Heart left ventricle (tissue), 13 donors: ENCODE results near the gene NKX3-2.

ENCODE experiments used
- POLR2A ChIP-seq, 2 donors: fragments of 450-650 bp; IDR thresholded peaks; one replicate each; pipeline ENCODE4 v1.6.1; 2017; ENCODE audit warnings: antibody characterized with exemption in 2 of 2, mild to moderate bottlenecking in 2 of 2, moderate library complexity in 2 of 2
- TF ChIP-seq, protein P1 (sequence below), 12 donors: fragments of 200-600 bp; sonication (generic) in 4 of 12; IDR thresholded peaks; one replicate each; pipeline versions ENCODE4 v1.5.0 to v1.8.0; 2018 to 2022; ENCODE audit warnings: antibody characterized with exemption in 12 of 12, mild to moderate bottlenecking in 5 of 12
- donor health status: ischemic (EF 13 %, LVEDD 7.1; RV severe dilation, severe dysfunction).
- donor health status: DM: no; HTN: yes; CAD: no.
- donor health status: DM: no; HTN: no; CAD: no.
- donor health status: ischemic (EF 25% LVEDD 6.9; RV normal size, moderate dysfunction).
- donor health status: ischemic (EF 25% LVEDD 5.7; RV mildly dilated, moderate dysfunction).
- donor health status: ischemic (EF 35%, LVEDD 5.7; RV mildly dilated, moderate dysfunction).
- donor health status: nonischemic (EF 11% LVEDD 7.7; RV severe dilation, severe dysfunction).
- donor health status: DM: yes; HTN: yes; CAD: no.
- donor health status: PGD.
- donor health status: ischemic (EF 29% LVEDD 5.4; RV normal size, mild dysfunction).
- donor health status: nonischemic (EF 23%, LVEDD 6.1; RV moderate dilation, normal function).

DNA sequence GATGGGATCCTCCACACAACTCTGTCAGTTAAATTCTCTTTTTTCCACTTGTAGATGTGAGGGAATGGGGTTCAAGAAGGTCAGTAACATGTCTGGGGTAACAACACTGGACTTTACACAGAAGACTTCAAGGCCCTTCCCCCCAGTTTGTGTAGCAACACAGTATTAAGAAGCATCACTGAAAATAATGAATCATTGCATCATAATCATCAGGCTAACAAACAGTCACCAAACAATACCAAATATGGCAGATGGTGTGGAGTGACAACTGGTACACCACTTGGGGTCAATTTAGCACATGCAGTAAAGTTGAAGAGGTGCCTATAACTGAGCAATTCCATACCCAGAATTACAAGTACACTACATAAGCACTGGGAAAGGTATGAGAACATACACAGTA is 44.6 kb upstream of the NKX3-2 start:
- no peak for TF ChIP-seq POLR2A (IDR thresholded peaks at IDR 0.05)
- TF ChIP-seq, protein P1, sequence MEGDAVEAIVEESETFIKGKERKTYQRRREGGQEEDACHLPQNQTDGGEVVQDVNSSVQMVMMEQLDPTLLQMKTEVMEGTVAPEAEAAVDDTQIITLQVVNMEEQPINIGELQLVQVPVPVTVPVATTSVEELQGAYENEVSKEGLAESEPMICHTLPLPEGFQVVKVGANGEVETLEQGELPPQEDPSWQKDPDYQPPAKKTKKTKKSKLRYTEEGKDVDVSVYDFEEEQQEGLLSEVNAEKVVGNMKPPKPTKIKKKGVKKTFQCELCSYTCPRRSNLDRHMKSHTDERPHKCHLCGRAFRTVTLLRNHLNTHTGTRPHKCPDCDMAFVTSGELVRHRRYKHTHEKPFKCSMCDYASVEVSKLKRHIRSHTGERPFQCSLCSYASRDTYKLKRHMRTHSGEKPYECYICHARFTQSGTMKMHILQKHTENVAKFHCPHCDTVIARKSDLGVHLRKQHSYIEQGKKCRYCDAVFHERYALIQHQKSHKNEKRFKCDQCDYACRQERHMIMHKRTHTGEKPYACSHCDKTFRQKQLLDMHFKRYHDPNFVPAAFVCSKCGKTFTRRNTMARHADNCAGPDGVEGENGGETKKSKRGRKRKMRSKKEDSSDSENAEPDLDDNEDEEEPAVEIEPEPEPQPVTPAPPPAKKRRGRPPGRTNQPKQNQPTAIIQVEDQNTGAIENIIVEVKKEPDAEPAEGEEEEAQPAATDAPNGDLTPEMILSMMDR (IDR thresholded peaks at IDR 0.05): no peak
